Stimulated activated CD4-positive, alpha-beta T cell treated with anti-CD3 and anti-CD28 coated beads, Interleukin-2, amount 100 ng/mL, for 24 hours (primary cell): Measurements from ENCODE around the gene SPNS1.
"Not testable (repeated sequence)": the region's sequence is repeated elsewhere in the genome, so short reads cannot be mapped to it uniquely, and the experiment has no call there.

Source experiments
- DNase-seq, 2 donors: peaks; one replicate each; pipeline ENCODE4 v3.0.0-alpha.2; 2020

Gene SPNS1

GRCh38 chr16:28958216-28958615, 16.4 kb upstream of the SPNS1 start:
- no peak for DNase-seq

GRCh38 chr16:28958836-28959235, 15.7 kb upstream of the SPNS1 start:
- no peak for DNase-seq

DNA sequence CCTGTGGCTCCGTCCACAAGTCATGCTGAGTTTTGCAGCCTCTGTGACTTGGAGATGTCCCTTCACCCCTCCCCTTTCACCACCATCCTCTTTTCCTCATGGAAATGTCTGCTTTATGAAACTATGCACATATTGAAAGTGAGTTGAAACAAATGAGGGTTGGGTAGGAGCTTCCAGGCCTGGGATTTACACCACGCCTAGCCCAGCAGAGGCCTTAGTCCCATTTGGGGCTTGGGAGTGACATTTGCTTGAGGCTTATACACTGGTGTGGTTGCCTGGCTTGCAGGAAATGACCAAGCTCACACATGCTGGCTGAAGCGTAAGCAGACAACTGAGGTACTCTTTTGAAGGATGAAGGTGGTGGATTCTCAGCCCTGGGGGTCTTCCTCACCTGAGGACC, 10.5 kb upstream of the SPNS1 start:
- no peak for DNase-seq

DNA sequence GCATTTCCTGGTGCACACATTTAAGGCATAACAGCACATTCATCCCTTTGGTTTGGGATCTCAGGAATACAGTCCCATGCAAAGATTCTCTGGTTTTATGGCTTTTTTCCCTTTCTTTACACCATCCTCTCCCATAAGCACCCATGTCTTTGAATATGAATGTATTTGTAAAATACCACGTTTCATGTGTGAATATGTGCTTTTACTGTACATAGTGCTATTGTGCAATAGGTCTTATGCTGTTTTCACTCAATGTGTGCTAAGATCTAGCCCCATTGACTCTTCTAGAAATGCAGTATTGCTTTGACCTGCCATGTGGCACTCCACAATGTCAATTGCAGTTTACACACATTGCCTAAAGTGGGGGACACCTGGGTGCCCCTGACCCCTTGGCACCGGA, 10.1 kb upstream of the SPNS1 start:
- no peak for DNase-seq

DNA sequence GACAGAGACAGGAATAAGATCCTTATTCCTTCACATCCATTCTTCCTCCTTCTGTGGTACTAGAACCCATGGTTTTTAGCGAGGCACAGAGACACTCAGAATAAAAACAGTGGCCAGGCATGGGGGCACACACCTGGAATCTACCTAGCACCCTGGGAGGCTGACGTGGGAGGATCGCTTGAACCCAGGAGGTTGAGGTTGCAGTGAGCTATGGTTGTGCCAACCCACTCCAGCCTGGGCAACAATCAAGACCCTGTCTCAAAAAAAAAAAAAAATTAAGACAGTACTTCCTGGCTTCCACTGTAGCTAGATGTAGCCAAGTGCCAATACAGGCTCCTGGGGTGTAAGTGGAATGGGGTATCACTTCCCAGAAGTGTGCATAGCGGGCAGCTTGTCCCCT, 7.4 kb upstream of the SPNS1 start:
- DNase-seq: no peak

DNA sequence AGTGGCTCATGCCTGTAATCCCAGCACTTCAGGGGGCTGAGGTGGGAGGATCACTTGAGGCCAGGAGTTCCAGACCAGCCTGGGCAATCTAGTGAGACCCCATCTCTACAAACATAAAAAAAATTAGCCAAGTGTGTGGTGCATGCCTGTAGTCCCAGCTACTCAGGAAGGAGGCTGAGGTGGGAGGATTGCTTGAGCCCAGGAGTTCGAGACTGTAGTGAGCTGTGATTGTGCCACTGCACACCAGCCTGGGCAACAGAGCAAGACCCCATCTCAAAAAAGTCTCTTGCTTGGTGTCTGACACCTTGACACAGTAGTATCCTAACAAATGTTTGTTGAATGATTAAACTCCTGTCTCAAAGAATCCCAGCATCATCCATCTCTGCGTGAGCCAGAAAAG, 4.9 kb upstream of the SPNS1 start:
- DNase-seq: not testable (repeated sequence)

DNA sequence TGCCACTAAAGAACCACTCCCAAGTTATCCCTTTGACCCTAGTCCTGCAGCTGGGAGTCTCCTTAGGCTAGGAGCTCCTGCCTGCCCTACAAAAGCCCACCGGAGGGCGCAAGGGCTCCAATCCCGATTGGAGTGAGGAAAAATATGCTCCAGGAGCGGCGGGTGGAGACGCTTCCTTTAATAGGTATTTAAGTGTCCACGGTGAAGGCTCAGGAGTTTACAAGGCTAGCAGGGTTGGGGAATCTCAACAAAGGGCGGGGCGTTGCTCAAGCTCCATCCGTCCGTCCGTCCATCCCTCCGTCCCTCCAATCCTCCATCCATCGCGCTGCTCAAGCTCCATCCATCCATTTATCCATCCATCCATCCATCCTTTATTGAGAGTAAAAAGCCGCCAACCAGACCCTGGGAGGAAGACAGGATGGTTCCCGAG, 556 bp upstream of the SPNS1 start:
- DNase-seq: peak; percentile 49 to 50

GRCh38 chr16:28975158-28975599, 601 bp downstream of the SPNS1 start:
- DNase-seq: no peak

- no peak for DNase-seq
Measured at GRCh38 chr16:28977703-28978662, 3.4 kb downstream of the SPNS1 start.

- DNase-seq: not testable (repeated sequence)
Measured at GRCh38 chr16:28980330-28980729, 5.8 kb downstream of the SPNS1 start.

DNA sequence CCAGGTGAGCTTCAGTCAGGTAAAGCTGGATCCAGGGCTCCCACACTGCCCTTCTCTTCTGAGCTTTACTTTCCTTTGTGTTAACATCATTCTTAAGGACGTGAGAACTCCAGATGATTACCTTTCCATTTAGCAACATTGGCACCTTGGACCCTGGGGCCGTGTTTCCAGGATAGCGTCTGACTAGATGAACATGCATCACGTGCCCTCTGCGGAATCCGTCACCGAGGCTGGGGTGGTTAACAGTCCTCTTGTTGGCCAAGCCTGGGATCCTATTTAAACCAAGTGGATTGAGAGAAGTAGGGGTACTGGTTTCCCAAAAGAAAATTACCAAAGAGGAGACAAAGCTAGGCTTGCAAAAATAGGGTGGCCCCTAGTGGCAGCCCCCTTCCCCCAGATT, 6.4 kb downstream of the SPNS1 start:
- DNase-seq: no peak

GRCh38 chr16:28981517-28981916, 6.9 kb downstream of the SPNS1 start:
- peak; percentile 64 to 73 for DNase-seq

- DNase-seq: no peak
Measured at GRCh38 chr16:28982418-28982817, 7.8 kb downstream of the SPNS1 start.

- no peak for DNase-seq
Measured at GRCh38 chr16:28982949-28983348, 8.4 kb downstream of the SPNS1 start.

- no peak for DNase-seq
Measured at GRCh38 chr16:28983644-28984043, 9.1 kb downstream of the SPNS1 start.

- no peak for DNase-seq
Measured at GRCh38 chr16:28984091-28984490, 9.5 kb downstream of the SPNS1 start.

DNA sequence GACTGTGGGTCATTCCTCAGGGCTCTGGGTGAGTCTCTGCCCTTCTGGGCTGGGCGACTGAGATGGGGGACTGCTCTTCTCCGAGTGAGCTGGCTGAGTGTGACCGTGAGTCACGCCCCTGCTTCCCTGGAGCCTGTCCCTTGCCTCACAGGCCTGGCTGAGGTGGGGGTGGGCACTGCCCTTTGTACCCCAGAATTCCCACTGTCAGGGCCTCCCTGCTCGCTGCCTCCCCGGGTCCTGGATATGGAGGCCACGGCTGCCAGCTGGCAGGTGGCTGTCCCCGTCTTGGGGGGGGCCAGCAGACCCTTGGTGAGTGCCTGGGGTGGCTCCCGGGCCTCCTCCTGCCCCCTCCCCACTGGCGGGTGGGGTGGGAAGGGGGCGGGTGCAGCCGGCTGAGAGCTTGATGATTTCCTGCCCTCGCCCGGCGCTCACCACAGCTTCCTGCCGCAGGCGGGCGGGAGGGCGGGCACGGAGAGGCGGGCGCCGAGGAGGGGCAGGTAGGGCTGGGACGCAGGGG, 10.1 kb downstream of the SPNS1 start, which contains the start of gene LAT:
Gene LAT (plus strand): TSS at position 434 of the 517 bp plus-strand sequence. CDS start 366 bp downstream, outside the sequence.
- DNase-seq: peak; percentile 73 to 81

DNA sequence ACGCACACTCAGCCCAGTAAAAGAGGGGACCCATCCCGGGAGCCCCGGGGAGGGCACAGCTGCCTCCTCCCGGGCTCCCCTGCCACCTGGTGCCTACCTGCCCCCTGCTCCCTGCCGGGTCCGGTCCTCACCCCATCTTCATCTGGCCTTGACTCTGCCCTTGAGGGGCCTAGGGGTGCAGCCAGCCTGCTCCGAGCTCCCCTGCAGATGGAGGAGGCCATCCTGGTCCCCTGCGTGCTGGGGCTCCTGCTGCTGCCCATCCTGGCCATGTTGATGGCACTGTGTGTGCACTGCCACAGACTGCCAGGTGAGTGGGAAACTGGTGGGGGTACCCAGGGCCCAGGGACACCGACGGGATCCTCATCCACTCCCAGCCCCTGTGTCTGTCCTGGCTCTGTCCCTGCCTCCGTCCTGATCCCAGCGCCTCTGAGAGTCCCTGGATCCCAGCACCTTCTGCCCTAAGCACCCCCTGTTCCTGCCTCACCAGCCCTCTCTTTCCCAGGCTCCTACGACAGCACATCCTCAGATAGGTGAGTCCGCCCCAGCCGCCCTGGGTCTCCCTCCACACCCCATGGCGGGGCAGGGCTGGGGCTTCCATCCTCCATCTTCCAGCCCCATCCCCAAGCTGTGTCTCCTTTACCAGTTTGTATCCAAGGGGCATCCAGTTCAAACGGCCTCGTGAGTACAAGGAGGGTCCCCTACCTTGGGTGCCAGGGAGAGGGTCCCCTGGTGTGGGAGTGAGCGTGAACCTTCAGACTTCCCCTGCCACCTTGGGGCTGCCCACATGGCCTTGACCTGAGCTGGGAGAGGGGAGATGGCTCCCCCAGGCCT, 10.8 kb downstream of the SPNS1 start:
- peak; percentile 33 to 38 for DNase-seq

GRCh38 chr16:28986046-28986445, 11.5 kb downstream of the SPNS1 start:
- peak in 1 of 2 donors; percentile 27 for DNase-seq

GRCh38 chr16:28986492-28986891, 11.9 kb downstream of the SPNS1 start:
- peak in 1 of 2 donors; percentile 26 for DNase-seq

DNA sequence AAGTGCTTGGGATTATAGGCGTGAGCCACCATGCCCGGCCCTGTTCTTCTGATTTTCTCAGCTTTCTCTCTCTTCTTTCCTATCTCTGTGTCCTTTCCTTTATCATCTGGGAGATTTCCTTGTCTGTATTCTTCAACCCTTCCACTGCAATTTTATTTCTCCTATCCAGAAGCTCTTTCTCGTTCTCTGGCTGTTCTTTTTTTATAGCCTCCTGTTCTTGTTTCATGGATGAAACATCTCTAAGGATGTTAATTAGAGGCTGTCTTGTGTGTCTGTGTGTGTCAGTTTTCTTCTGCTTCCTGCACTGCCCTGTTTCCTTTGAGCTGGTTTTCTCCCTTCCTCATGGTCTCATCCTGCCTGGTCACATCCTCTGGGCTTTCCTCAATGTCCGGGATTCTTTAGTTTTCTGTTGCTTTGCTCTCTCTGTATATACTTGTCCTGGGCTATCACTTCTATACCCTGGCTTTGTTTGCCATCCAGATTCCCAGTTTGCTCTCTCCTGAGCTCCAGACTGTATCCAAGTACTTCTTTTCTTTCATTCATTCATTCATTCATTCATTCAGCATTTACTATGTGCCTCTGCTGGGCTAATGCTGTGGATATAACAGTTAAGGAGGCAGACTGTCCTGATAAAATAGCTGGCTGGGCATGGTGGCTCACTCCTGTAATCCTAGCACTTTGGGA, 12.7 kb downstream of the SPNS1 start:
- DNase-seq: no peak

GRCh38 chr16:28989363-28989762, 14.8 kb downstream of the SPNS1 start:
- DNase-seq: no peak
